GM18873 (cell line): ENCODE measurements around the gene KRTAP10-3.
"Not testable (repeated sequence)": the region's sequence is repeated elsewhere in the genome, so short reads cannot be mapped to it uniquely, and the experiment has no call there.

Source experiments
- ATAC-seq: cut with Tn5 transposase; IDR thresholded peaks from one replicate; pipeline ENCODE4 v1.9.1; 2021; ENCODE audit warnings: mild to moderate bottlenecking, moderate library complexity, moderate number of reproducible peaks; ENCODE audit not compliant: unreplicated experiment, low FRiP score

The KRTAP10-3 gene

GRCh38 chr21:44590897-44591800 lies 32.6 kb upstream of the KRTAP10-3 start:
- ATAC-seq: not testable (repeated sequence)

- no peak for ATAC-seq
Observed at GRCh38 chr21:44590311-44590721, 31.7 kb upstream of the KRTAP10-3 start.

GRCh38 chr21:44589586-44590305 lies 31.2 kb upstream of the KRTAP10-3 start:
- no peak for ATAC-seq

GRCh38 chr21:44589094-44589493 lies 30.5 kb upstream of the KRTAP10-3 start:
- ATAC-seq: no peak

- ATAC-seq: no peak
Observed at GRCh38 chr21:44585892-44586291, 27.3 kb upstream of the KRTAP10-3 start.

- no peak for ATAC-seq
Observed at GRCh38 chr21:44583800-44584147, 25.2 kb upstream of the KRTAP10-3 start.

- no peak for ATAC-seq
Observed at GRCh38 chr21:44583089-44583799, 24.6 kb upstream of the KRTAP10-3 start.

- no peak for ATAC-seq
Observed at GRCh38 chr21:44582055-44582454, 23.5 kb upstream of the KRTAP10-3 start.

GRCh38 chr21:44581158-44581557 lies 22.6 kb upstream of the KRTAP10-3 start:
- no peak for ATAC-seq

GRCh38 chr21:44580231-44580821 lies 21.7 kb upstream of the KRTAP10-3 start, which contains the start of gene KRTAP10-5:
Gene KRTAP10-5 (minus strand): TSS chr21:44580604. CDS start chr21:44580578, 26 bp downstream.
- not testable (repeated sequence) for ATAC-seq

GRCh38 chr21:44579833-44580144 lies 21.2 kb upstream of the KRTAP10-3 start:
- ATAC-seq: no peak

GRCh38 chr21:44579056-44579832 lies 20.6 kb upstream of the KRTAP10-3 start:
- no peak for ATAC-seq

GRCh38 chr21:44578371-44579055 lies 19.9 kb upstream of the KRTAP10-3 start:
- no peak for ATAC-seq

- ATAC-seq: no peak
Observed at GRCh38 chr21:44576025-44576420, 17.4 kb upstream of the KRTAP10-3 start.

- ATAC-seq: no peak
Observed at GRCh38 chr21:44575307-44576024, 16.9 kb upstream of the KRTAP10-3 start.

- no peak for ATAC-seq
Observed at GRCh38 chr21:44574457-44575306, 16.1 kb upstream of the KRTAP10-3 start.

- ATAC-seq: not testable (repeated sequence)
Observed at GRCh38 chr21:44573630-44574456, 15.2 kb upstream of the KRTAP10-3 start, which contains the start of gene KRTAP10-4. Gene KRTAP10-4 (plus strand): TSS chr21:44573729. CDS start chr21:44573759, 30 bp downstream.
